Mesothelial cell of epicardium (in vitro differentiated cells): ENCODE results near the gene ITPR2. TPM values are rescaled to one million over a fixed set of nuclear protein-coding genes. Genes with fewer than 3 reads are reported as not detected.
"Not testable (repeated sequence)": the region's sequence is repeated elsewhere in the genome, so short reads cannot be mapped to it uniquely, and the experiment has no call there.

Experiments
- DNase-seq, 2 experiments: peaks; one replicate each; pipeline ENCODE4 v3.0.0; 2021; ENCODE audit warnings: low spot score in 2 of 2; ENCODE audit not compliant: unreplicated experiment in 2 of 2
- H3K27ac Mint-ChIP-seq: 2 replicates; pipeline ENCODE4 v1.8.0; 2021; ENCODE audit warnings: mixed read lengths
- H3K27me3 Mint-ChIP-seq: 2 replicates; pipeline ENCODE4 v1.8.0; 2021; ENCODE audit warnings: low read depth, mixed read lengths
- H3K36me3 Mint-ChIP-seq: 2 replicates; pipeline ENCODE4 v1.8.0; 2021; ENCODE audit warnings: mixed read lengths
- H3K4me1 Mint-ChIP-seq: 2 replicates; pipeline ENCODE4 v1.8.0; 2021; ENCODE audit warnings: mixed read lengths
- H3K4me3 Mint-ChIP-seq: 2 replicates; pipeline ENCODE4 v1.8.0; 2021; ENCODE audit warnings: mild to moderate bottlenecking, moderate library complexity, mixed read lengths
- H3K9me3 Mint-ChIP-seq: 2 replicates; pipeline ENCODE4 v1.8.0; 2021; ENCODE audit warnings: mixed read lengths
- total RNA-seq: library from RNA; stranded (reverse); gene quantifications from 3 replicates; pipeline ENCODE4 v1.2.1, GENCODE V29; 2021
- TF ChIP-seq, protein P1 (sequence below): fragments of 200-600 bp; sonication (generic); IDR thresholded peaks from one replicate; pipeline ENCODE4 v1.5.0; 2021; ENCODE audit warnings: antibody characterized with exemption; ENCODE audit not compliant: unreplicated experiment

ITPR2 gene
- total RNA-seq, 1 donor from 2014 or later, result 62.3 TPM

DNA sequence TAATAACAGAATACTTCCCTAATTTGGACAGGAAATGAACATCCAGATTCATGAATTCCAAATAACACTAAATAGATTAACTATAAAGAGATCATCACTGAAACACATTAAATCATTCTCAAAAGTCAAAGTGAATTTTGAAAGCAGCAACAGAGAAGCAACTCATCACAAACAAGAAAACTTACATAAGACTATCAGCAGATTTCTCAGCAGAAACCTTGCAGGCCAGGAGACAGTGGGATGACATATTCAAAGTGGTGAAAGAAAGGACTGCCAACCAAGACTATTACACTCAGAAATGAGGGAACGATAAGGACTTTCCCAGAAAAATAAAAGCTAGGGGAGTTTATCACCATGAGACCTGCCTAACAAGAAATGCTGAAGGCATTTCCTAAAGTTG is 70.8 kb downstream of the ITPR2 start:
- Mint-ChIP-seq H3K27me3 (no peaks in the 10 kb centered on the region), H3K36me3 (peaks cover 44% of the 10 kb centered on the region), H3K9me3 (peaks cover 53% of the 10 kb centered on the region), H3K27ac (no peak overlapping the region), H3K4me1 (no peaks in the 10 kb centered on the region), H3K4me3 (no peak overlapping the region)
- no peak for DNase-seq
- TF ChIP-seq, protein P1, sequence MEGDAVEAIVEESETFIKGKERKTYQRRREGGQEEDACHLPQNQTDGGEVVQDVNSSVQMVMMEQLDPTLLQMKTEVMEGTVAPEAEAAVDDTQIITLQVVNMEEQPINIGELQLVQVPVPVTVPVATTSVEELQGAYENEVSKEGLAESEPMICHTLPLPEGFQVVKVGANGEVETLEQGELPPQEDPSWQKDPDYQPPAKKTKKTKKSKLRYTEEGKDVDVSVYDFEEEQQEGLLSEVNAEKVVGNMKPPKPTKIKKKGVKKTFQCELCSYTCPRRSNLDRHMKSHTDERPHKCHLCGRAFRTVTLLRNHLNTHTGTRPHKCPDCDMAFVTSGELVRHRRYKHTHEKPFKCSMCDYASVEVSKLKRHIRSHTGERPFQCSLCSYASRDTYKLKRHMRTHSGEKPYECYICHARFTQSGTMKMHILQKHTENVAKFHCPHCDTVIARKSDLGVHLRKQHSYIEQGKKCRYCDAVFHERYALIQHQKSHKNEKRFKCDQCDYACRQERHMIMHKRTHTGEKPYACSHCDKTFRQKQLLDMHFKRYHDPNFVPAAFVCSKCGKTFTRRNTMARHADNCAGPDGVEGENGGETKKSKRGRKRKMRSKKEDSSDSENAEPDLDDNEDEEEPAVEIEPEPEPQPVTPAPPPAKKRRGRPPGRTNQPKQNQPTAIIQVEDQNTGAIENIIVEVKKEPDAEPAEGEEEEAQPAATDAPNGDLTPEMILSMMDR, result no peak

DNA sequence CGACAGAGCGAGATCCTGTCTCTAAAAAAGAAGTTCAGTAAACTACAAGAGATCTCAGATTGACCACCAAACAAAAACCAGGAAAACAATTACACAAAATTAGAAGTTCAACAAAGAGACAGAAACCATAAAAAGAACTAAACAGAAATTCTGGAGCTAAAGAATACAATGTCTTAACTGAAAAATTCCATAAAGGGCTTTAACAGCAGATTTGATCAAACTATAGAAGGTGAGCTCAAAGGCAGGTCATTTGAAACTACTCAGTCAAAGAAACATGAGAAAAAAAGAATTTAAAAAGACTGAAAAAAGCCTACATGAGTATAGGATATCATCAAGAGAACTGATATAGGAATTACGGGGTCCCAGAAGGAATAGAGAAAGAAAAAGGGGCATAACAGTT is 71.2 kb downstream of the ITPR2 start:
- H3K9me3 Mint-ChIP-seq, result peaks cover 53% of the 10 kb centered on the region
- peaks cover 44% of the 10 kb centered on the region for H3K36me3 Mint-ChIP-seq
- no peak overlapping the region for H3K27ac Mint-ChIP-seq
- H3K4me3 Mint-ChIP-seq, result no peak overlapping the region
- no peak for DNase-seq
- TF ChIP-seq, protein P1, result no peak
- no peaks in the 10 kb centered on the region for H3K4me1 Mint-ChIP-seq
- H3K27me3 Mint-ChIP-seq, result no peaks in the 10 kb centered on the region

DNA sequence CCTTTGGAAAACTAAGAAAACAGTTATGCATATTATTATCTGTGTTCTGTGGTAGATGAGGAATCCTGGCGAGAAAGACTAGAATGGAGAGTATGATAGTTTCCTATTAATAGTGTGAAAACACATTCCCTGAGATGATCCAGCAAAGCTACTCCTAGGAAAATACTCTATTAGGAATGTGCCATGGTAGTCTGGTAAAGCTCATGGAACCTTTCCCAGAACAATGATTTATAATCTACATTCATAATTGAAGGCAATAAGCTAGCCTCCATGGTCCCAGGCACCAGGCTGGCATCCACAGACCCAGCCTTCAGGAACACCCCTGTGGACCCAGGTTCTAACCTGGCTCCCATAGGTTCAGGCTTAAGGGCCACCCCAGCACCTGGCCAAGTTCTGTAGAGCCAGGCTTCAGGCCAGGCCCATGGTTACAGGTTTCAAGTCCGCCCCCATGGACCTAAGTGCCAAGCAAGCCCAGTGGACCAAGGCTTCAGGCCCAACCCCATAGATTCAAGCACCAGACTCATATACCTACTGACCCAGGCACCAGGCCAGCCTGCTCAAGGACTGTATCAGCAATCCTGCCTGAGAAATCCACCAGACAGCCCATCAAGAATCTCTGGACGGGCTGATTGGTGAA is 72.2 kb downstream of the ITPR2 start:
- Mint-ChIP-seq H3K36me3 (peaks cover 48% of the 10 kb centered on the region), H3K27me3 (no peaks in the 10 kb centered on the region), H3K4me1 (no peaks in the 10 kb centered on the region), H3K9me3 (peaks cover 60% of the 10 kb centered on the region), H3K4me3 (no peak overlapping the region), H3K27ac (no peak overlapping the region)
- DNase-seq, result no peak
- TF ChIP-seq, protein P1, result no peak

DNA sequence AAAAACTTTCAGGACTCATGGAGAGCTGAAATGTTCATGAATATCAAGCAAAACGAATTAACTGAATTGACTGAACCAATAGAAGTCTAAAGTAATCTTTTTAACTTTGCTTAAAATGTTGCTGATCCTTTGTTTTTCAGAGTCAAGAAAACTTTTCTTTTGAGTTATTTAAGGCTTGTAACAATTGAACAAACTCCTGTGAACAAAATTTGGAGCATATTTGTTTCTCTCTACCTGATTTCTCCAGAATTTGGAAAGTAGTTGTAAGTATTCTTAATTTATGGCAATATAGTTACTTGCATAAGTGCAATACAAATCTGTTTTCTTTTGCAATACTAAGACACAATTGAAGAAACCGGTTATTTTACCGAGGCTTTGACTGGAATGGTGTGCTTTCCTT is 77.6 kb downstream of the ITPR2 start:
- not testable (repeated sequence) for H3K4me3 Mint-ChIP-seq
- peaks cover 50% of the 10 kb centered on the region for H3K36me3 Mint-ChIP-seq

DNA sequence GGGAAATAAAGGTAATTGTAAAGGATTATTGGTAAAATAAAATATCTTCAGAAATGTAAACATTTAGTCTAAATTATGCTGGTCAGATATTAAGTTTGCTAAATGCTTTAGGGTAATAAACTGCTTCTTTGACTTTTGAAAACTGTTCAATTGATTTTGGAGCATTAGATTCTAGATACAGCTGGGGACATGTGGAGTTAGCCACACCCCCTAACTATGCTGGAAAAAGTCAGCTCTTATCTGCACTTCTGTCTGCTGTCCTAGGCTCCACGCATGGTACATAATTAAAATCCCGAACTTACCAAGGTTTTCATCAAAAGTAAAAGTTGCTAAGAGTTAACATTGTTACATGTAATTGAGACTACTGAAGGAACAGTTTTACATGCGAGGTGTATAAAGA is 78.8 kb downstream of the ITPR2 start:
- peaks cover 57% of the 10 kb centered on the region for H3K9me3 Mint-ChIP-seq
- peaks cover 46% of the 10 kb centered on the region for H3K36me3 Mint-ChIP-seq
- H3K4me3 Mint-ChIP-seq, result no peak overlapping the region
- peaks cover 6% of the 10 kb centered on the region for H3K4me1 Mint-ChIP-seq
- no peaks in the 10 kb centered on the region for H3K27me3 Mint-ChIP-seq
- DNase-seq, result no peak
- TF ChIP-seq, protein P1, result no peak
- no peak overlapping the region for H3K27ac Mint-ChIP-seq

More for the DNA sequence above, 77.6 kb downstream of the ITPR2 start:
- H3K4me1 Mint-ChIP-seq, DNase-seq, H3K27ac Mint-ChIP-seq, H3K27me3 Mint-ChIP-seq: not testable (repeated sequence)
- peaks cover 68% of the 10 kb centered on the region for H3K9me3 Mint-ChIP-seq

DNA sequence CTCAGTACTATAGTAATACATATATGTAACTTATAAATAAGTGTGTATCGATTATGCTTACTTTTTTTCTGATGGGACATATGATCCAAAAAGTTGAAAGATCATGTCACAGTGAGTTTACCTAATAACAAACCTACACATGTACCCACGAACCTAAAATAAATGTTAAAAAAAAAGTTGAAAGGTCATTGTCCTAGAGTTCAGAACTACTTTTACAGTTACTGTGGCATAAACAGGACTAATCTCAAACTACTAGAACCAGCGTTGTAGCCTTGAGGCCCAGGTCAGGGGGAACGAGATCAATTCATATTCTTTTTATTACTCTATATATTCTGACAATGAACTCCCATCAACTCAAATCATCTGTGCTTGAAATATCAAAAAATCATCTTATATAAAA is 81.8 kb downstream of the ITPR2 start:
- peaks cover 30% of the 10 kb centered on the region for H3K4me1 Mint-ChIP-seq
- no peak overlapping the region for H3K4me3 Mint-ChIP-seq
- no peak for DNase-seq
- TF ChIP-seq, protein P1, result no peak
- no peak overlapping the region for H3K27ac Mint-ChIP-seq
- H3K27me3 Mint-ChIP-seq, result no peaks in the 10 kb centered on the region
- H3K9me3 Mint-ChIP-seq, result peaks cover 35% of the 10 kb centered on the region
- peaks cover 30% of the 10 kb centered on the region for H3K36me3 Mint-ChIP-seq
